Mesothelial cell of epicardium (in vitro differentiated cells): ENCODE results near the gene SLIT3. TPM values are rescaled to one million over a fixed set of nuclear protein-coding genes. Genes with fewer than 3 reads are reported as not detected.

Experiments used
- DNase-seq, 2 experiments: peaks; one replicate each; pipeline ENCODE4 v3.0.0; 2021; ENCODE audit warnings: low spot score in 2 of 2; ENCODE audit not compliant: unreplicated experiment in 2 of 2
- H3K27ac Mint-ChIP-seq: 2 replicates; pipeline ENCODE4 v1.8.0; 2021; ENCODE audit warnings: mixed read lengths
- H3K27me3 Mint-ChIP-seq: 2 replicates; pipeline ENCODE4 v1.8.0; 2021; ENCODE audit warnings: low read depth, mixed read lengths
- H3K36me3 Mint-ChIP-seq: 2 replicates; pipeline ENCODE4 v1.8.0; 2021; ENCODE audit warnings: mixed read lengths
- H3K4me1 Mint-ChIP-seq: 2 replicates; pipeline ENCODE4 v1.8.0; 2021; ENCODE audit warnings: mixed read lengths
- H3K4me3 Mint-ChIP-seq: 2 replicates; pipeline ENCODE4 v1.8.0; 2021; ENCODE audit warnings: mild to moderate bottlenecking, moderate library complexity, mixed read lengths
- H3K9me3 Mint-ChIP-seq: 2 replicates; pipeline ENCODE4 v1.8.0; 2021; ENCODE audit warnings: mixed read lengths
- total RNA-seq: library from RNA; stranded (reverse); gene quantifications from 3 replicates; pipeline ENCODE4 v1.2.1, GENCODE V29; 2021
- TF ChIP-seq, protein P1 (sequence below): fragments of 200-600 bp; sonication (generic); IDR thresholded peaks from one replicate; pipeline ENCODE4 v1.5.0; 2021; ENCODE audit warnings: antibody characterized with exemption; ENCODE audit not compliant: unreplicated experiment

The SLIT3 gene
- total RNA-seq, 1 donor from 2014 or later, result 65.1 TPM

DNA sequence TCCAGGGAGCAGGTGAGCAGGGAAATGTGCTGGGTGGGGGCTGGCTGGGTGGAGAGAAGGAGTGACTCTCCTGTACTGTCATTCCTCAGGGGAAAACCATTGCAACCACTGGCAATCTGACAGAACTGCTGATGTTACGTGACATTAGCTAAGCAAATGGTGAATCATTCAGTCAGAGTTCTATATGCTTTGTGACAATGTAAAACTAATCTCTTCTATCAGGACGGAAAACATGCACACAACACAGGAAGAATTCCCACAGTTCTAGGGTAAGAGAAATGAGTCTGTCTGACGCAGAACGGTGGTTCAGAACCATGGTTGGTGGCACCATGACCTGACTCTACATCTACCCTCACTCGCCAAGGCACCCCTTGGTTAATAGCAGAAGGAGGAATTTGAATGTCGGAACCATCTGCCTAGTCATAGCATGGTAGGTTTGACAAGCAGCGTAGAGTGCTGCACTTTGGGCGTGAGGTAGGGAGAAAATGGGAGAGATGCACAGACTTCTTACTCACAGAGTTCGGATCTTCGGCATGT, 478.1 kb downstream of the SLIT3 start:
- Mint-ChIP-seq H3K4me1 (peaks cover 27% of the 10 kb centered on the region), H3K27me3 (peaks cover 23% of the 10 kb centered on the region), H3K36me3 (peaks cover 2% of the 10 kb centered on the region), H3K4me3 (no peak overlapping the region), H3K9me3 (no peaks in the 10 kb centered on the region), H3K27ac (no peak overlapping the region)
- DNase-seq, result no peak
- TF ChIP-seq, protein P1, sequence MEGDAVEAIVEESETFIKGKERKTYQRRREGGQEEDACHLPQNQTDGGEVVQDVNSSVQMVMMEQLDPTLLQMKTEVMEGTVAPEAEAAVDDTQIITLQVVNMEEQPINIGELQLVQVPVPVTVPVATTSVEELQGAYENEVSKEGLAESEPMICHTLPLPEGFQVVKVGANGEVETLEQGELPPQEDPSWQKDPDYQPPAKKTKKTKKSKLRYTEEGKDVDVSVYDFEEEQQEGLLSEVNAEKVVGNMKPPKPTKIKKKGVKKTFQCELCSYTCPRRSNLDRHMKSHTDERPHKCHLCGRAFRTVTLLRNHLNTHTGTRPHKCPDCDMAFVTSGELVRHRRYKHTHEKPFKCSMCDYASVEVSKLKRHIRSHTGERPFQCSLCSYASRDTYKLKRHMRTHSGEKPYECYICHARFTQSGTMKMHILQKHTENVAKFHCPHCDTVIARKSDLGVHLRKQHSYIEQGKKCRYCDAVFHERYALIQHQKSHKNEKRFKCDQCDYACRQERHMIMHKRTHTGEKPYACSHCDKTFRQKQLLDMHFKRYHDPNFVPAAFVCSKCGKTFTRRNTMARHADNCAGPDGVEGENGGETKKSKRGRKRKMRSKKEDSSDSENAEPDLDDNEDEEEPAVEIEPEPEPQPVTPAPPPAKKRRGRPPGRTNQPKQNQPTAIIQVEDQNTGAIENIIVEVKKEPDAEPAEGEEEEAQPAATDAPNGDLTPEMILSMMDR, result no peak

DNA sequence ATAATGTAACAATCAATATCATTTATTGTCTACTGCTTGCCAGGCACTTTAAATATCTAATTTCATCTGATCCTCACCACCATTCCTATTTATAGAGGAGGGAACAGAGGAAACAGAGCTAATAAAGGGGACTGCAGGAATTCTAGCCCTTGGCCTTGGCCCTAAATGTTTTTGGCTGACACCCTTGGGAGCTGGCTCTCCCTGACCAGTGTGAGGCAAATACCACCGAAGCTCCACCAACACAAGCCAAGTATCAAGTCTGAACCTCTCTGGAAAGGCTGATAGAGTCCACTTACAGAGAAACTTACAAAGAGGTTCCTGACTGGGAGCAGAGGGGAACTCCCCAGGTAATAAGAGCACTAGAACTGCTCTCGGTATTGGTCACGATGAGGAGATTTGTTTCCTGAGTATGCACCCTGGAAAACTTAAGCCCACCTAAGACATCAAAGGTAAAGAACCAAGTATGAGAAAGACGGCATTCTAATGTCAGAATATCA, 478.6 kb downstream of the SLIT3 start:
- peaks cover 2% of the 10 kb centered on the region for H3K36me3 Mint-ChIP-seq
- DNase-seq, result no peak
- H3K4me1 Mint-ChIP-seq, result peaks cover 27% of the 10 kb centered on the region
- TF ChIP-seq, protein P1, result no peak
- H3K27me3 Mint-ChIP-seq, result peaks cover 27% of the 10 kb centered on the region
- no peaks in the 10 kb centered on the region for H3K9me3 Mint-ChIP-seq
- no peak overlapping the region for H3K27ac Mint-ChIP-seq
- H3K4me3 Mint-ChIP-seq, result no peak overlapping the region

DNA sequence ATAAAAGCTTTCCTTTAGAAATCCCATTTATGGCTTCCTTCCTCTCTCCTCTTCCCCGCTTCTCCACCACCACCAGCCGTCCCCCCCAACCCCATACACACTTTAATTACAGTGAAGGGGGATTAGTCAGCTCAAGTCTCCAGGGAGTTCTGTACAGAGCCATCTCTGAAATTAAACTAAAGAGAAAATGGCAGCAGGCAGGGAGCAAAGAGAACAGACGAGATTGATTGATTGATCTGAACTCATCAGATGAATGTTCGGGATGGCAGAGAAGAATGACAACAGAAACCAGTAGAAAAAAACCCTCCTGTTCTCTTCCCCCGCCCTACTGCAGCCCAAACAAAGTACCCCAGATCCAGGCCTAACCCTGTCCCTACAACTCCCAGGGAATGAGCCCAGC, 480.1 kb downstream of the SLIT3 start:
- DNase-seq, result no peak
- Mint-ChIP-seq H3K4me1 (peaks cover 27% of the 10 kb centered on the region), H3K27ac (peak overlapping the region; percentile 36), H3K36me3 (peaks cover 9% of the 10 kb centered on the region), H3K27me3 (peaks cover 37% of the 10 kb centered on the region), H3K4me3 (no peak overlapping the region), H3K9me3 (no peaks in the 10 kb centered on the region)
- TF ChIP-seq, protein P1, result no peak

DNA sequence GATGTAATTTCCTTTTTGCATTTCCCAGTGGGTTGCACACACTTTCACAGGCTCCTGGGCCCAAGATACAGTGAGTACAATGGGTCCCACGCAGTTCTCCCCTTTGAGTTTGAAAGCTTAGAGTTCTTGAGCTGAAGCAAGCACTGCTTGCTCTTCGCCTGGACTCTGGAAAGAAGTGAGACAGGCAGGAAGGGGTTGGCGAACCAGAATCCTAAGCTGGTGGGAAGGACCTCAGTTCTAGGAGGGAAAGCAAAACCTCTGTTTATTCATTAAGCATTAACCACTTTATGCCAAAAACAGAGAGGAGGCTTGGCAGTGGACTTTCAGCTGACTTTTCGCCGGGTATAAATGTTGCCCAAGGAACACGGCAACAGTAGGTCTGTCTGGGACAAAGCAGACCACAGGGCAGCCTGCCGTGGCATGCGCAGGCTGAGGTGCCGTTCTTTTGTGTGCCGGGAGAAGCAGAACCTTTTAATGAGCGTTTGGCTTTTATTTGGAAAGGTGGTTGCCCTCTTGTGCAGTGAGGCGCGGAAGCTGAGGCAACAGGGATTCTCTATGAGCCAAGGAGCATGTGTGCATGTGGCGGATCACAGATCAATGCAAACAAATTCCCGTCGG, 481.8 kb downstream of the SLIT3 start:
- TF ChIP-seq, protein P1, result no peak
- H3K9me3 Mint-ChIP-seq, result no peaks in the 10 kb centered on the region
- H3K27ac Mint-ChIP-seq, result no peak overlapping the region
- H3K4me1 Mint-ChIP-seq, result peaks cover 27% of the 10 kb centered on the region
- DNase-seq, result no peak
- peaks cover 16% of the 10 kb centered on the region for H3K36me3 Mint-ChIP-seq
- no peak overlapping the region for H3K4me3 Mint-ChIP-seq
- peaks cover 36% of the 10 kb centered on the region for H3K27me3 Mint-ChIP-seq

DNA sequence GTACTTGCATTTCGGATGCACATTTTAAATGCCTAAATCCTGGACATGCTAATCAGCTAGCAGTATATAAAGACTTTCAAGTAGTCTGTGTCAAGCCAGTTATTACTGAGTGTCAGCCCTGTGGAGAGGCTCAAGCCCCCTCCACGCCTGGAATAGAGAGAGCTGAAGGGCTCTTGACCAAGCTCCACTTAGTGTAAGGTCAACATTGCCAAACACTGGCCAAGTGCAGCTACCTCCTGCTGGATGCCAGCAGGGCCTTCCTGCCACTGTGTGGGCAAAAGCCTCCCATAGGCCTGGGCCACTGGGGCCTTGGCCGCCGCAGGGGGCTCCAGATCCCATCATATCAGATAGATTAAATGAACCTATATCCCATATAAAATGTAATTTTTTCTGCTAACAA, 482.4 kb downstream of the SLIT3 start:
- Mint-ChIP-seq H3K27ac (no peak overlapping the region), H3K4me3 (no peak overlapping the region), H3K4me1 (peaks cover 27% of the 10 kb centered on the region), H3K9me3 (no peaks in the 10 kb centered on the region), H3K36me3 (peaks cover 16% of the 10 kb centered on the region), H3K27me3 (peaks cover 36% of the 10 kb centered on the region)
- TF ChIP-seq, protein P1, result no peak
- DNase-seq, result no peak
